GM18951 (cell line): ENCODE data around the gene FDXR.

ENCODE experiments used
- POLR2A ChIP-seq: IDR thresholded peaks from 4 replicates; pipeline ENCODE4 v1.6.1; 2011; ENCODE audit warnings: mild to moderate bottlenecking; ENCODE audit not compliant: insufficient read length, insufficient read depth; ENCODE audit errors: extremely low read depth
- in situ Hi-C: fragments of 300-500 bp; cut with MboI; formaldehyde crosslinking; loops from one replicate; pipeline ENCODE4 v1.12.0; 2022; ENCODE audit warnings: low sequenced_read_pairs, mixed read lengths, inconsistent platforms; ENCODE audit not compliant: unreplicated experiment

FDXR gene

DNA sequence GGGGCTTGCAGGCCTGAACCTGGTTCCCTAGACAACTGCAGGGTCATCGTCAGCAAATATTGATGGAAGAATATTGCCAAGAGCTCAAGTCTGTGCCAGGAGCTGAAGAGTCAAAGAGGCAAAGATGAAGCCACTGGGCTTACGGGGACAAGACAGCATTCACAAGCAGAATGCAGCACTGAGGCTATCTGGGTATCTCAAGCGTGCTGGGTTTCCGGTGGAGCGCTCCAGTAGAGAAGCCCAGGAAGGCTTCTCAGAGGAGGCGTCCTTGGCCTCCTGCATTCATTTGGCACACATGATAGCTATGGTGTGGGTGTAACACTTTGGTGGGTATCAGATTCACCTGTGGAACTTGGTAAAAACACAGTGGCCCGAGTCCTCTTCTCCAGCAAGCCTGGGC lies 17.8 kb upstream of the FDXR start:
- in situ Hi-C loops, result no loop called here
- TF ChIP-seq POLR2A, result no peak

DNA sequence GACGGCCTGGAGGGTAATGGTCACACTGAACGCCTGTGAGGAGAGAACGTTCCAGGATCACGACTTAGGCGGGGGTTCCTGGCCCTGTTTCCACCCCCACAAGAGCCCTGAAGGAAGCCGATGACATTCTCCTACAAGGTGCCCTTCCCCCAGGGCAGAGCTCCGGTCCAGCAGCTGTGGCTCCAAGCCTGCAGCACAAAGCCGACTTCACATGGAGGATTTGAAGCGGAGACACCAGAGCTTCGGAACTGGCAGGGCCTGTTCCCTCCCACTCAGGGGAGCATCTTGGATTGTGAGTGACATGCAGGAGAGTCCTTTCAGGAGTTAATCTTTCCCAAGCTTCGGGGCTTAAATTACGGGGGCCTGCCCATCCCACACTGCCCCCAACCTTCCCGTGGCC lies 15.7 kb upstream of the FDXR start:
- no peak for TF ChIP-seq POLR2A
- in situ Hi-C loops, result no loop called here

DNA sequence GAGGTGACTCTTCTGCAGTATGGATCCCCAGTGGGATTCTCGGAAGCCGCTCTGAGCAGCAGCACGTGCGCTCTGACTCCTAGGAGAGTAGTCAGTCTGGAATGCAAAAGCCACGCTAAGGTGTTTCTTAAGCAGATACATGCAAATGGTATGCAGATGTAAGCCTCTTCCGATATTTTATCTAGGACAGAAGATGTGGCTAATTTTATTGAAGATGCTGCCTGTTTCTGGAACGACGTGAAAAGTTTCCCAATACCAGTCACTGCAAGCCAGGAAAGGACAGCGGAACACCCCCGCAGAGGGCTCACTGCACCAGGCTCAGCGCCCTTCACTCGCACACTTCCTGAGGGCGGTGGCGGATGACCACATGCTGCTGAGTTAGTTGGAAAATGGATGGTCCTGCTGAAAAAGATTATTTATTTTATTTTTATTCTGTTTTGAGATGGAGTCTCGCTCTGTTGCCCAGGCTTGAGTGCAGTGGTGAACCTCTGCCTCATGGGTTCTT lies 10.5 kb upstream of the FDXR start:
- in situ Hi-C loops, result no loop called here
- no peak for TF ChIP-seq POLR2A

DNA sequence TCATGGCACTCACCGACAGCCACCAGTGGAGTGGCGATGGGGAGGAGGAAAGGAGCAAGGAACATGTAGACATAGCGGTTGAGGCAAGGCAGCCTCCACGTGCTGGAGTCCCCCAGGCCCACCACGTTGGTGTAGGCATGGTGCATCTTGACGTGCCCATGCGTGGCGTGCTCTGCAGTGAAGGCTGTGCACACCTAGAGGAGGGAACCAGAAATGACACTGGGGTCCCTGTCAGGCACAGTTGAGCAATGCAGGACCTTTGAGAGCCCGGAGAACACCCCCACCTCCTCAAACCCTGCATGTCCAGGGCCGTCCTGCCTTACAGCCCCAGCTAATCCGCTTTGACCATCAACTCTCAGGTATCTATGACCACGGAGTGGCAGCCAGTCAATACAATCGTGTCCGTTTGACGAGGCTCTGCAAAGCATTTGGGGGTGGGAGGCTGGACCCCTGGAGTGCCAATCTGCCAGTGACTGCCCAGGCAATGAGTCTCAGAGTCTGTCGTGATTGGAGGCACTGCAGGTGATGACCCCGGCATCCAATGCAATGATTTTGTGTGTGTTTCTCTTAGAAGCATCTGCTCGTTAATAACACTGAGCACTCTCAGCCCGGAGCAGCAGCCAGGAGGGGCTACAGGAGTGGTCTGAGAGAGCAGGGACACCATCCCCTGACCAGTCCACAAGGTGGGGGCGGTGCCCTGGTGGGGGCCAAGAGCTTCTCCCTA lies 9.9 kb upstream of the FDXR start:
- in situ Hi-C loops, result no loop called here

DNA sequence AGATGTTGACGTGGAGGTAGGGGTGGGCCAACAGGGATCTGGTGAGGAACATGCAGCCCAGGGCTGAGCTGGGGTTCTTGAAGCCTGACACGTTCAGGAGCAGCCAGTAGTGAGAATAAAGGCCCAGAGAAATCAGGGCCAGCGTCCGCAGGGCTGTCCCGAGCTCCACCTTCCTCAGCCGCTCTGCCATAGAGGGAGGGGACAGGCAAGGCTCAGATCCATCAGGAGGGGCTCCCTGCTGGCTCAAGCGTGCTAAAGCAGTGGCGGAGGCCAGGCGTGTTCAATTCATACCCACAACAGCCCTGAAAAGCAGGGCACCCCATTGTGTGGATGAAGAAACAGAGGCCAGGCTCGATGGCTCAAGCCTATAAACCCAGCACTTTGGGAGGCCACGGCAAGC lies 8.3 kb upstream of the FDXR start:
- TF ChIP-seq POLR2A, result no peak

More for the DNA sequence above, 9.9 kb upstream of the FDXR start:
- TF ChIP-seq POLR2A, result no peak

DNA sequence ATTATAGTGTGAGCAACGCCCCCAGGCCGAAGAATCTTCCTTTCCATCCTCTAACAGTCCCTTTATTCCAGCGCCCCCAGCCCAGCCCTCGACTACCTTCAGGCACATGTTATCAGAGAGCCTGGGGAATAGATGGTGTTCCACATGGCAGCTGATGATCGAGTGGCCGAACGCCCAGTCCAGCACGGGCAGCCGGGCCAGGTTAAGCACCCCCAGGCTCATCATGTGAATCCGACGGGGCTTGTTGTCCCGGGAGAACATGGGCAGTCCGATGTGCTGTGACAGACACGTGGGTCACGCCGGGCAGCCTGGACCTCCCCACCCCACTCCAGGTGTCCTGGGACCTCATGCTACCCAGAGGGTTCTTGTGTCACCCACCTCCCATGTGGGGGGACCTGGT lies 6.5 kb upstream of the FDXR start:
- in situ Hi-C loops, result no loop called here

More for the DNA sequence above, 8.3 kb upstream of the FDXR start:
- in situ Hi-C loops, result no loop called here

DNA sequence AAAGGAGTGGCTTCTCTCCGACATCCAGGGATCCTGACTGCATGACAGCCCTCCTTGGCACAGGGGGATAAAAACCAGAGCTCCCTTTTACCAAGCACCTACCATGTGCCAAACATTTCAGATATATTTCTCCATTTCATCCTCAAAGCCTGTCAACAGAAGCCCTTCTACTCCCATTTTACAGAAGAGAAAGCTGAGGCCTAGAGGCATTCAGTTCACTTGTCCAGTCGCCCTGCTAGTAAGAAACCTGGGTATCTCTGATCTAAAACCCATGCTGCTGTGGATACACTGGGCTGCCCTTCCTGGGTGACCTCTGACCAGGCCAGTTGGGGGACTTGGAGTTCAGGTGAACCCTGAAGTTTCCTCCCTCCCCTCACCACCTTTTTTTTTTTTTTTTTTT lies 5.9 kb upstream of the FDXR start:
- no peak for TF ChIP-seq POLR2A
- in situ Hi-C loops, result no loop called here

More for the DNA sequence above, 6.5 kb upstream of the FDXR start:
- no peak for TF ChIP-seq POLR2A

DNA sequence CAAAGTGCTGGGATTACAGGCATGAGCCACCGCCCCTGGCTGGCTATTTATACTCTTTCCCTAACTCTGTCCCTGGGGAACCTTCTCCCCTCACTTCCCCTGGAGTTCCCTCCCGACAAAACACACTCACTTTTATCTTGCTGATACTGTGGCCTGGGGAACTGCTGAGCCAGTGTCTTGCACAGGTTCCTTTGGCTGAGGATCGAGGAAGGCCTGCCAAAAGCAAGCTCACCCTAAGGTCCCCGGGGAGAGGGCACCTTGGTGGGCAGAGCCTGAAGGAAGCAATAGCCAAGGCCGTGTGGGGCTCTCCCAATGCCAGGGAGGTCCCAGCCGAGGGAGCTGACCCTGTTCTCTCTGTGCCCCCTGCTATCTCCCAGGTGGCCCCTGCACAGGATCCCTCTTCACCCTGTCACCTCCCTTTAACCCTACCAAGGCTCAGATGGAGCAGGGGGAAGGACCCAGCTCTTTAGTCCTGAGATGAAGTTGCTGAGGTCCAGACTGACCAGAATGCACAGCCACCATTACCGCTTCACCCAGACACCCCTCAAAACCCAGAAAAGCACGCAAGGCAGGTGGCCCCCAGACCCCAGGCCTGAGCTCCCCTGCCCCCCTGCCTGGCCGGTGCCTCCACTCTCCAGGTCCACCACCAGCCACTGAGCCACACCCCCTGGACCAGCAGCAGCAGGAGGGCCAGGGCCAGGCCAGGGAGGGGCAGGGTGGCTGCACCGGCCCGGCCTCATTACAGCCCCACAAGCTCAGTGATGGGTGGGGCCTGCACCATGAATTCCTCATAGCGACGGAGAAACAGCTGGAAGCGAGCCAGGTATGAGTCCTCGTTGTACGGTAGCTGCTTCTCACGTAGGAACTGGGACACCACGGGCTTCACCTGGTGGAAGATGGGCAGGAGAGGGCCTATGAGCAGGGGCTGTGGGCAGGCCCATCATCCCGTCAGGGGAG lies 5.1 kb upstream of the FDXR start:
- in situ Hi-C loops, result no loop called here

DNA sequence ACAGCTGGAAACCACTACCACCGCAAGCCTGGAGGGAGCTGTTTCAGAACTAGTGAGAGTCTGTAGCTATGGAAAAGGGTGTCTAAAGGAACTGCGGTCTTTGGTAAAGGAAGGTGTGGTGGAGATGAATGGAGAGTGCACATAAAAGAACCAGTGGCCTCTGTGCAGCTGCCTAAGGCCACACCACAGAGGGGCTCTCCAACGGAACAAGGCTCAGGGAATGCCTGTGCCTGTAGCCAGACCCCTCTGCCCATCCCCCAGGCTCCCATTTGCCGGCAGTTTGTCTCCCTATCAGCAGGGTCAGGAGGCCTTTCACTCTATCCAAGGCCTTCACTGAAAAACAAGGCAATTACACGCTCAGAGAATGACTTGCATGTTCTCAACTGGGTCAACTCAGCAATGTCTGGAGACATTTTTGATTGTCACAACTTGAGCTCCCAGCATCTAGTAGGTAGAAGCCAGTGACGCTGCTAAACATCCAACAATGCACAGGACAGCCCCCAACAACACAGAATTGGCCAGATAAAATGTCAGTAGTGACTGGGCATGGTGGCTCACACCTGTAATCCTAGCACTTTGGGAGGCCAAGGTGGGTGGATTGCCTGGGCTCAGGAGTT lies 3.3 kb upstream of the FDXR start:
- no peak for TF ChIP-seq POLR2A
- in situ Hi-C loops, result no loop called here

More for the DNA sequence above, 5.1 kb upstream of the FDXR start:
- TF ChIP-seq POLR2A, result no peak

DNA sequence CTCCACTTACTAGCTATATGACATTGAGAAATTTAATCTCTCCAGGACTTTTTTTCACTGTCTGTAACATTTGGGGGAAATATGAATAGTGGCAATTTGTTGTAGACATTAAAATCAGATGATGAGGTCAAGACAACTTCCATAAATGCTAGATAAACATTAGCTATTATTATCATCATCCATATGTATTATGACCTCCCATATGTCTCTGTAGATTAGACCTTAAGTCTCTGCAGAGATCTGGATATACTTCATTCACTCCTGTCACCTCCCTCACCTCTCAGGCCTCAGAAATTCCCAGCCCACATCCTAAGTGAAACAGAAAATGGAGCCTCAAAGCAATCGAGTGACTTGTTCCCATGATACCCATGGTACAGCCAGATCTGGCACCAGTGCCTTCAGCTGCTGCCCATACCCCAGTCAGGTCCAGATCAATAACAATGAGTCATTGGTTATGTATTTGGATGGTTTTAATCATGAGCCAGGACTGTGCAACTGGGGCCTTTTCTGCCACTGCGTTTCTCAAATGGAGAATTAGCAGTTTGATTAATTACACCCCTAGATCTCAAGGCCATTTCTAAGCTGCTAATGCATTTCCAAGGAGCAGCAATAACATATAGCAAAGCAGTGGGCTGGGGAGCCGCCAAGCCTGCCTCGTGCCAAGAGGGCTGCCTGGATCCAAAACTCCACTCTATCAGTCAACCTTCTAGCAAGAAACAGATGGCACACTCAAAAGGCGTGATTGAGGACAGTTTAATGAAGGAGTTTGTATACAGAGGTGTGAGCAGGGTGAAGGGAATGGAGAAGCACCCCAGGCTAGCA lies 2.6 kb upstream of the FDXR start:
- in situ Hi-C loops, result no loop called here

DNA sequence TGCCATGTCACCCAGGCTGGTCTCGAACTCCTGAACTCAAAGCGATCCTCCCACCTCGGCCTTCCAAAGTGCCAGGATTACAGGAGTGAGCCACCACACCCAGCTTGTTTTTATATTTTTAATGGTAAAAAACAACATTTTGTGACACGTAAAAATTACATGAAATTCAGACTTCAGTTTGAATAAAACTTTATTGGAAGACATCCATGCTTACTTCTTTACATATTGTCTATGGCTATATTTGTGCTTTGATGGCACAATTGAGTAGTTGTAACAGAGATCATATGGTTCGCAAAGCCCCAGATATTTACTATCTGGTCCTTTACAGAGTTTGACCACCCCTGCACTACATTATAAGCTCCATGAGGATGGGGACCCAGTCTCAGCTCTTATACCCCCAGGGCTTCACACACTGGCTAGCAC lies 1.8 kb upstream of the FDXR start:
- in situ Hi-C loops, result no loop called here
- TF ChIP-seq POLR2A, result no peak

More for the DNA sequence above, 2.6 kb upstream of the FDXR start:
- TF ChIP-seq POLR2A, result no peak

DNA sequence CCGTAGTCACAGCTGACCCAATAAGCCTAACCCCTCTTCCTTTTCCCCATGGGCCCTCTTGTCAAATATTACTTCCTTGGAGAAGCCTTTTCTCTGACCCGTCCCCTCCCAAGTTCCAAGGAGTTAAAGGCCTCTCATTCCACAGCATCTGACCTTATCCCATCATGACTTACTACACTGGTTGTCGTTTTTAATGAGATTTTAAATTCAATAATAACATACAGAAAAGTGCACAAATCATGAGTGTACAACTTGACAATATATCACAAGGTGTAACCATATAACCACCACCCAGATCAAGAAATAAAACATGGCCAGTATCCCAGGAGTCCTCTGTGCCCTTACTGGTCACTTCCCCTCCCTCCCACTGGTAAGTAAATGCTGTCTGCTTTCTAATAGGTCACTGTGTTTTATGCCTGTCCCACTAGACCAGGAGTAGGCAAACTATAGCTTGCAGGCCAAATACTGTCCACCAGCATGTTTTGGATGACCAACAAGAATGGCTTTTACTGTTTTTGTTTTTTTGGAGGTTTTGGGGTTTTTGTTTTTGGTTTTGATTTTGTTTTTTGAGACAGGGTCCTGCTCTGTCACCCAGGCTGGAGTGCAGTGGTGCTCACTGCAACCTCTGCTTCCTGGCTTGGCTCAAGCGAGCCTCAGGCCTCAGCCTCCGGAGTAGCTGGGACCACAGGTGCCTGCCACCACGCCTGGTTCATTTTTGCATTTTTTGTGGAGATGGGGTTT lies 1.2 kb upstream of the FDXR start:
- in situ Hi-C loops, result no loop called here
- TF ChIP-seq POLR2A, result no peak
